HG03354 (cell line): Measurements from ENCODE around the gene IWS1.

Source experiments
- ATAC-seq: cut with Tn5 transposase; IDR thresholded peaks from one replicate; pipeline ENCODE4 v1.9.1; 2021; ENCODE audit warnings: mild to moderate bottlenecking; ENCODE audit not compliant: unreplicated experiment, poor library complexity, severe bottlenecking

IWS1 gene

GRCh38 chr2:127434515-127434914, 91.8 kb downstream of the IWS1 start:
- ATAC-seq = no peak

GRCh38 chr2:127431408-127432023, 94.8 kb downstream of the IWS1 start:
- ATAC-seq = no peak
